T-helper 17 cell (primary cell): ENCODE data around the gene DOCK8. TPM values are rescaled to one million over a fixed set of nuclear protein-coding genes. Genes with fewer than 3 reads are reported as not detected.

Experiments used
- ATAC-seq: fragments of 150-1000 bp; cut with Tn5 transposase; 2 replicates; pipeline ENCODE4 v1.10.0; 2021; ENCODE audit warnings: mild to moderate bottlenecking, moderate library complexity
- DNase-seq, 3 donors: peaks; one replicate each; pipeline versions ENCODE4 v3.0.0 to v3.0.0-alpha.2; 2020 to 2021
- H3K9me3 ChIP-seq: one replicate; pipeline ENCODE4 v1.7.0; 2013; ENCODE audit warnings: low read length, mild to moderate bottlenecking; ENCODE audit not compliant: control insufficient read depth, poor library complexity, severe bottlenecking
- H3K27ac Mint-ChIP-seq: one replicate; pipeline ENCODE4 v1.8.0; 2022; ENCODE audit warnings: mild to moderate bottlenecking, moderate library complexity, mixed read lengths
- H3K27me3 Mint-ChIP-seq: one replicate; pipeline ENCODE4 v1.8.0; 2022; ENCODE audit warnings: mixed read lengths
- H3K36me3 Mint-ChIP-seq: one replicate; pipeline ENCODE4 v1.8.0; 2022; ENCODE audit warnings: low read depth, mixed read lengths
- H3K4me1 Mint-ChIP-seq: one replicate; pipeline ENCODE4 v1.8.0; 2022; ENCODE audit warnings: mild to moderate bottlenecking, mixed read lengths
- H3K4me3 Mint-ChIP-seq: one replicate; pipeline ENCODE4 v1.8.0; 2022; ENCODE audit warnings: mild to moderate bottlenecking, moderate library complexity, mixed read lengths
- total RNA-seq, 4 donors: library from RNA in 2 of 4; stranded (reverse) in 2 of 4; gene quantifications; one replicate each; pipeline ENCODE4 v1.2.3 and lab custom pipeline; 2022 to 2026

DOCK8 gene
- total RNA-seq, 2 donors from 2014 or later, result 160 to 187 TPM

DNA sequence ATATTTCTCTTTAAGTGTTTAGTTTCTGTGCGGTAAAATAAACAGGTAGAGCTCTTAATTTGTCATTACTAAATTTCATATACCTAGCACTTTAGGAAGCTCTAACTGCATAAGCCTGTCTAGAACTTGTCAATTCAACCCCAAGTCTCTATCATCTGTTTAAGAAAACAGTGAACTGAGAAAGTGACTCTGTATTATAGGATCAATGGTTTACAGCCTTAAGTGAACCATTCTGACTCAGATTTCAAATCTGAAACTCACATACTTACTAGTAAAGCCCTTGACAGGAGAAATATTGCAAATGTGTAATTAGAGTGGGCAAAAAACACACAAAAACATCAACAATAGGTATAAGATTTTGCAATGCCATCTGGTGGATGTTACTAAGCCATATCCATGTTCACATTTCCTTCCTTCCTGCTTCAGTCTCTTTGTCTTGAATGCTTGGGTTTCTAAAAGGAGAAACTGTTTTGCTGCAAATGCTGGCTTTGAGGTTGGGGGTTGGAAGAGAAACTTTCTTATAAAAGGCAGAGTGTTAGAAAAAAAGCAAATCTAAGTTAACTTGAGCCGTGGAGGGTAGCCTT is 101.8 kb downstream of the DOCK8 start:
- ATAC-seq (no peak), DNase-seq (no peak)
- H3K4me3 Mint-ChIP-seq, result no peak overlapping the region
- H3K9me3 ChIP-seq, result no peaks in the 10 kb centered on the region
- no peak overlapping the region for H3K27ac Mint-ChIP-seq
- H3K27me3 Mint-ChIP-seq, result no peaks in the 10 kb centered on the region
- no peaks in the 10 kb centered on the region for H3K4me1 Mint-ChIP-seq
- H3K36me3 Mint-ChIP-seq, result peaks cover 3% of the 10 kb centered on the region

DNA sequence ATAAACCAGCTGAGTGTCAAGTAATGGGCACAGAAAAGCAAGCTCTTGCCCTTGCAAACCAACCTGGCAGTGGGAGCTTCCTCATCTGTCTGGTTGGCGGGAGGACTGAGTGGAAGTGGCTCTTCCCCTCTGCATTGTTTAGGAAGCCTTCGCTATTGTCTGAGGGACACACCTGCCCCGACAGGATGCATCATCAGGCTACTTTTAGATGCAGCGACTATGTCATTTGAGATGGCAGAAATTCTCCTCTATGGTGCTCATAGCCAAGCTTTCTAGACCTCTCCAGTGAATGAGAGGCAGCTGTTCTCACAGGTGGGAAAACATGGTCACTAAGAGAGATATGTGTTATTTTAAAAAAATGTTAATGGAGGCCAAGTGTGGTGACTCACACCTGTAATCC is 104.0 kb downstream of the DOCK8 start:
- no peak overlapping the region for H3K27ac Mint-ChIP-seq
- no peak for ATAC-seq

DNA sequence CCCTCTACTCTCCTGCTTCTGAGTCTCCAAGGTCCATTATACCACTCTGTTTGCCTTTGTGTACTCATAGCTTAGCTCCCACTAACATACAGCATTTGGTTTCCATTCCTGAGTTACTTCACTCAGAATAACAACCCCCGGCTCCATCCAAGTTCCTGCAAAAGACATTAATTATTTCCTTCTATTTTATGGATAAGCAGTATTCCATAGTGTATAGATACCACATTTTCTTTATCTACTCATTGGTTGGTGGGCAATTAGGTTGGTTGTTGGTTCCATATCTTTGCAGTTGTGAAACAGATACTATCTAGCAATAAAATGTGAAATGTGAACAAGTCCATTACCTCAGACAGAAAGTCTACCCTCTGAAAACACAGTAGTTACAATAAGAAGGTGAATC is 110.3 kb downstream of the DOCK8 start:
- DNase-seq (no peak), ATAC-seq (no peak)
- H3K9me3 ChIP-seq, result no peaks in the 10 kb centered on the region
- no peaks in the 10 kb centered on the region for H3K27me3 Mint-ChIP-seq
- H3K27ac Mint-ChIP-seq, result no peak overlapping the region
- H3K36me3 Mint-ChIP-seq, result peaks cover 4% of the 10 kb centered on the region
- peaks cover 8% of the 10 kb centered on the region for H3K4me1 Mint-ChIP-seq
- no peak overlapping the region for H3K4me3 Mint-ChIP-seq

More for the DNA sequence above, 104.0 kb downstream of the DOCK8 start:
- H3K9me3 ChIP-seq, result no peaks in the 10 kb centered on the region
- peaks cover 4% of the 10 kb centered on the region for H3K36me3 Mint-ChIP-seq
- H3K27me3 Mint-ChIP-seq, result no peaks in the 10 kb centered on the region
- H3K4me1 Mint-ChIP-seq, result peaks cover 2% of the 10 kb centered on the region
- no peak overlapping the region for H3K4me3 Mint-ChIP-seq
- DNase-seq, result no peak

DNA sequence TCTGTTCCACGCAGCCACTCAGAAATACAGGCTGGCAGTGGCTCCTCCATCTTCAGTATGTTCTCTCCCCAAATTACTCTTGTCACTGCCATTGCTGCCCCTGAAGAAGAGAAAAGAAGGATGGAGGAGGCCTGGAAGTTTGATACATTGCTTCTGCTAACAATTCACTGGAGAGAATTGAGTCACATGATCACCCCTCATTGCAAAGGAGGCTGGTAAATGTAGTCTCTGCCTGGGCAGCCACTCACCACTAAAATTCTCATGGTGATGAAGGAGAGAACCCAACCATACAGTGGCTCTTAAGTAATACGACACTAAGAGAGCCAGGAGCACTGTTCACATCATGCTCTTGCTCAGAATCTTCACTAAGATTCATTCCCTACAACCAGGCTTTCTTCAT is 112.0 kb downstream of the DOCK8 start:
- H3K27ac Mint-ChIP-seq, result no peak overlapping the region
- peaks cover 8% of the 10 kb centered on the region for H3K4me1 Mint-ChIP-seq
- H3K4me3 Mint-ChIP-seq, result no peak overlapping the region
- no peaks in the 10 kb centered on the region for H3K9me3 ChIP-seq
- no peak for DNase-seq
- ATAC-seq, result no peak
- H3K36me3 Mint-ChIP-seq, result peaks cover 4% of the 10 kb centered on the region
- H3K27me3 Mint-ChIP-seq, result no peaks in the 10 kb centered on the region

DNA sequence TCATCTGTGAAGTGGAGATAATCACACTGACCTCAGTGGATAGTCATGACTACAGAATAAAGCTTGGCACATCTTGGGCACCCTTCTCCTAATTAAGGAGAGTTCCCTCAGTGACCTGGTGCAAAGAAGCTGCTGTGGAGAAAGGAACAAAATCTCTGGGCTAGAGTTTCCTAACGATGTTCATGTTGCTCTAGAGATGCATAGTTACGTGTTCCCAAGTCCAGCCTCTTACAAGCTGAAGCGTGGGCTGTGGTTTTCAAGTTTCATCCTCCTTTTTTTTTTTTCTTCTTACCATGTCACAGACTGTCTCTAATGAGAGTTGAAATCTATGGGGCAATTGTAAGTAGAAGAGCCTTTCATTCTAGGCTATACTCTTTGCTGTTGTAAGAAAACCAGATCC is 113.8 kb downstream of the DOCK8 start:
- no peaks in the 10 kb centered on the region for H3K9me3 ChIP-seq
- DNase-seq (no peak), ATAC-seq (no peak)
- H3K27me3 Mint-ChIP-seq, result no peaks in the 10 kb centered on the region
- peaks cover 4% of the 10 kb centered on the region for H3K36me3 Mint-ChIP-seq
- peak overlapping the region; percentile 84 for H3K27ac Mint-ChIP-seq
- peaks cover 8% of the 10 kb centered on the region for H3K4me1 Mint-ChIP-seq
- no peak overlapping the region for H3K4me3 Mint-ChIP-seq

DNA sequence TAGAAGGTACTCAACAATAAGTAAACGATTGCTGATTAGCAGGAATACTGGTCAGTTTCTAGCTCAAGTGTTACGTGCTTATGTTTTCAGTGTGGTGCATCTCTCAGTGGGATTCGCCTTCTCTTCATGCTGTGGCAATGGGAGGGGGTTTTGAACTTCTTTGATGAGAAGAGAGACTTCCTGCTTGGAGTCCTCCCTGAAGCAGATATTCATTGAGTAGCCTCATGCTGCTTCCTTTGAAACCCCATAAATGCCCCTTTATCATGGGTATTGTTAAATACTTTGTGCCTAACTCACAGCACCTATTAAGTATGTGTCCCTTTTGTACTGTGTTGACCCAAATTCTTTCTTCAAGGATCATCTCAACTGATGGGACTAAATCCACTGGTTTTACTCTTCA is 116.5 kb downstream of the DOCK8 start:
- peak overlapping the region; percentile 34 for H3K27ac Mint-ChIP-seq
- H3K27me3 Mint-ChIP-seq, result no peaks in the 10 kb centered on the region
- H3K4me1 Mint-ChIP-seq, result peaks cover 10% of the 10 kb centered on the region
- ATAC-seq (no peak), DNase-seq (no peak)
- no peaks in the 10 kb centered on the region for H3K9me3 ChIP-seq
- H3K4me3 Mint-ChIP-seq, result no peak overlapping the region
- peaks cover 10% of the 10 kb centered on the region for H3K36me3 Mint-ChIP-seq

DNA sequence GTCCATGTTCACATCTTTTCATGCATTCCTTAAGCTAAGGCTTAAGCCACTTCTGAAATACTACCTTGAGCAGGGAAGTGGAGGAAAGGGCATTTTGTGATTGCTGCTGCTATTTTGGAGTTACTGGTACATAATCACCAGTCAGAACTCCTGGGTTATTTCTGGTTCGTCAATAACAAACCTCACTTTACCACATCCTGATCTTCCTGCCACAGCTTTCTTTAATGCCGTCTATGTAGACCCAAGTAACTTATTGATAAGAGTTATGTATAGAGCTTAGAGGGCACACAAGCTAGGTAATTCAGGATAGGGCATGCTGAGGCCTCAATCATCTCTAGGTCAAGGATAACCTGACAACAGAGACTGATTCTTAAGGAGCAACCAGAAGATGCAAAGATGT is 120.7 kb downstream of the DOCK8 start:
- H3K9me3 ChIP-seq, result no peaks in the 10 kb centered on the region
- H3K4me1 Mint-ChIP-seq, result peaks cover 6% of the 10 kb centered on the region
- H3K4me3 Mint-ChIP-seq, result no peak overlapping the region
- peak; percentile 65 for ATAC-seq
- H3K27me3 Mint-ChIP-seq, result no peaks in the 10 kb centered on the region
- peaks cover 10% of the 10 kb centered on the region for H3K36me3 Mint-ChIP-seq
- no peak for DNase-seq
- H3K27ac Mint-ChIP-seq, result peak overlapping the region; percentile 90

DNA sequence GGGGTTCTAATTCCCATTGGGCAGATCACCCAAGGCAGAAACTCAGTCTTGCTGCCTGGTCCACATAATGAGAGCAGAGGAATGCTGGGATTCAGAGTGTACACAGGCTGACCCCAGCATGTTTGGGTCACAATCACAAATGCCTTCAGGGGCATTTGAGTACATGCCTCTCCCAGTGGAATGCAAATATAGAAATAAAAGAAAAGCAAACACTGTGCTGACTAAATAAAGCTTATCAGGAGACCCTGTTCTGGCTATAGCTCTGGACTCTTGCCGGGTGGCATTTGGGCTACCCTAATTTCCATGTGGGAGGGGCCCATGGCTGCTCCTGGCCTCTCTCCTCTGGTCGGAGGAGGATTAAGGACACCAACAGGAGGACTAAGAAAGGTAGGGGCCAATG is 121.4 kb downstream of the DOCK8 start:
- H3K27ac Mint-ChIP-seq, result peak overlapping the region; percentile 90
- DNase-seq (no peak), ATAC-seq (no peak)
- H3K27me3 Mint-ChIP-seq, result no peaks in the 10 kb centered on the region
- H3K36me3 Mint-ChIP-seq, result peaks cover 10% of the 10 kb centered on the region
- H3K9me3 ChIP-seq, result no peaks in the 10 kb centered on the region
- peaks cover 6% of the 10 kb centered on the region for H3K4me1 Mint-ChIP-seq
- no peak overlapping the region for H3K4me3 Mint-ChIP-seq

DNA sequence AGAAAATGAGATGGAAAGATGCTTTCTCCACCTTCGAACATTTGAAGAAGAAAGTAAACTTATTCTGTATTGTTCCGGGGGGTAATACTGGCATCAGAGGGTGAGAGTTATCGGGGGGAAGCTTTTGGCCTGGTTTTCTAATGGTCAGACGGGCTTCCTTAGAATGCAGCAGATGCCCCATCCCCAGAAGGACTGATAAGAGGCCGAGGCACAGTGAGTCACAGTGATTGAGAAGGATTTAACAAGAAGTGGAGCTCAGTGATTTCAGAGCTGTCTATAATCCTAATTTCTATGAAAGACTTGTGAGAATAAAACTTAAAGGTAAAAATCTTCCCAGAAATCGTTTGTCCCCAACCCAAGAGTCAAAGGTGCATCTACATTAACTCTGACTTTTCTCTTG is 123.9 kb downstream of the DOCK8 start:
- Mint-ChIP-seq H3K4me1 (peaks cover 11% of the 10 kb centered on the region), H3K4me3 (no peak overlapping the region), H3K27me3 (no peaks in the 10 kb centered on the region), H3K27ac (no peak overlapping the region), H3K36me3 (peaks cover 15% of the 10 kb centered on the region)
- no peaks in the 10 kb centered on the region for H3K9me3 ChIP-seq
- DNase-seq (no peak), ATAC-seq (no peak)

DNA sequence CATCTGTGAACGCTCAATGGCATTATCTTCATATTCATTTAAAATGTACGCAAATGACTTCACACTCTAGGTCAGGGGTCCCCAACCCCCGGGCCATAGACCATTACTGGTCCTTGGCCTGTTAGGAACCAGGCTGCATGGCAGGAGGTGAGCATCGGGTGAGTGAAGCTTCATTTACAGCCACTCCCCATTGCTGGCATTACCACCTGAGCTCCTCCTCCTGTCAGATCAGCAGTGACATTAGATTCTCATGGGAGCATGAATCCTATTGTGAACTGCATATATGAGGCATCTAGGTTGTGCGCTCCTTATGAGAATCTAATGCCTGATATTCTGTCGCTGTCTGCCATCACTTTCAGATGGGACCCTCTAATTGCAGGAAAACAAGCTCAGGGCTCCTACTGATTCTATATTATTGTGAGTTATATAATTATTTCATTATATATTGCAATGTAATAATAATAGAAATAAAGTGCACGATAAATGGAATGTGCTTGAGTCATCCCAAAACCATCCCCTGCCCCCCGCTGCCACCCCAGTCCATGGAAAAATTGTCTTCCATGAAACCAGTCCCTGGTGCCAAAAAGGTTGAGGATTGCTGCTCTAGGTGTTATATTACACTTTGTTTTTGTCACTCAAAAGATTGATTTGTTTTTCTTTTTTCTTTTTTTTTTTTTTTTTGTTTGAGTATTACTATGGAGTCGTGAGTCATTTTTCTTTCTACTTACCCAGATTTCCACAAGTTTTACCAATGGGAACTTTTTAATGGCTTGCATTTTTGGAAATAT is 127.2 kb downstream of the DOCK8 start:
- no peak for ATAC-seq
- DNase-seq, result no peak
- no peaks in the 10 kb centered on the region for H3K9me3 ChIP-seq
- H3K4me1 Mint-ChIP-seq, result peaks cover 5% of the 10 kb centered on the region
- H3K27me3 Mint-ChIP-seq, result no peaks in the 10 kb centered on the region
- no peak overlapping the region for H3K4me3 Mint-ChIP-seq
- H3K36me3 Mint-ChIP-seq, result peaks cover 11% of the 10 kb centered on the region
- peak overlapping the region; percentile 27 for H3K27ac Mint-ChIP-seq

DNA sequence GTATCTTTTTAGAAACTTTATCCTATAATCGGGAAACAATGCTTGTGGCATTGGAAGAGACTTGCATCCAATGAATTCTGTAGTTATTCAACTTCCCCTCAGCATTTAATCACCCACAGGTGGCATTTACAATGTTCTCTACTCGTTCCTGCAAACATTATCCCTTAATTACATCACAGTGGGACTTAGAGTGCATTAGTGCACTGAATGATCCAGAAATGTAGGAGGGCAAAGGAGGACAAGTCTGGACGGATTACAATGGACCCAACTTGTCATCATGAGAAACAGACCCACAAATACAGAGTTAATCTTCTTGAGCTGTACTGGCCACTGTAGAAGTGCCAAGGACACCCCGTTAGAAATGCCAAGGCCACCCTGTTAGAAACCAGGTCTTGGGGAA is 129.1 kb downstream of the DOCK8 start:
- H3K27ac Mint-ChIP-seq, result peak overlapping the region; percentile 68

DNA sequence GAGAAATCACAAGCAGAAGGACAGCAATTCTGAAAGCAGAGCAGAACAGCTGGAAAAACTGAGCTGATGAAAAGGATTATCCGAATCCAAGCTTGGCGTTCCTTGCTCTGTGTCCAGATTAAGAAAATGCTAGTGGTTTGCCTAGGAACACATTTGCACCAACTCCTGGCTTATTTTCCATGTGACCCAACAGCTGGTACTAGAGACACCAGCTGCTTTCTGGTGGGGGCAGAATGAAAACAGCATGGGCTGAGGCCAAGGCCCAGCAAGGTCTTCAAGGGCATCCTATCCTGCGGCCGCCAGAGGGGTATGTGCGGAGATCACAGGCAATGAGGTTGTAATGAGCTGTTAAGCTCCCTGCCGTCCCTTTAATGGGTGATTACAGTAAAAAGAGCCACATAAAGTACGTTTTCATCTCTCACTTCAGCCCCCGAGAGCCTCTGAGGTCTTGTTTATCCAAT is 131.5 kb downstream of the DOCK8 start:
- Mint-ChIP-seq H3K4me1 (peaks cover 23% of the 10 kb centered on the region), H3K27me3 (no peaks in the 10 kb centered on the region), H3K36me3 (peaks cover 16% of the 10 kb centered on the region), H3K27ac (peak overlapping the region; percentile 68), H3K4me3 (no peak overlapping the region)
- H3K9me3 ChIP-seq, result no peaks in the 10 kb centered on the region
- DNase-seq, result no peak
- ATAC-seq, result no peak

More for the DNA sequence above, 129.1 kb downstream of the DOCK8 start:
- Mint-ChIP-seq H3K4me1 (peaks cover 11% of the 10 kb centered on the region), H3K27me3 (no peaks in the 10 kb centered on the region), H3K4me3 (no peak overlapping the region), H3K36me3 (peaks cover 13% of the 10 kb centered on the region)
- no peak for ATAC-seq
- DNase-seq, result no peak
- H3K9me3 ChIP-seq, result no peaks in the 10 kb centered on the region

DNA sequence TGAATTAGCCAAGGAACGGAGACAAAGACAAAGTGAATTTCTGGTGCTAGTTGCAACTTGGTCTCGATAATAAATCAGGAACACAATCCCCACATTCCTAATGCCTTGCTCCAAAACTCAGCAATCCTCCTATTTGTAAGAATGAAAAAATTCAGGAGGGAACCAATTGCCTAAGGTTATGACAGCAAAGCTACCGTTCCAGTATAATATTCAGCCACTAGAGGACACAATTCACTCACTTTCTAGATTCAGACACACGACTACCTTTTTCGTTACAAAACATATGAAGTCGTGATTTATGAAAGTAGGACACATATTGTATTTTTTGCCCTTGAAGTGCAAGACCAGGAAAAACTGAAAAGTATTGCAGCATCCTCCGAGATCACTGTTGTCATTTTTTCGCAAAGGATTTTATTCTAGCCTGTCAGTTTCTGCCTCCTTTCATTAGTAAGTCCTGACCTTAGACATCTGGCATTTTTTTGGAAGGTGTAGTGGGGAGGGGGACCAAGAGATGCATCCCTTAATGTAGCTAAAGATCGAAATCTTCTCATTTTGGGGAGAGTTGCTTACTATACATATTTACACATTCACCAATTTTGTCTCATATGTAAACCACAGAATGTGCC is 133.1 kb downstream of the DOCK8 start:
- no peaks in the 10 kb centered on the region for H3K27me3 Mint-ChIP-seq
- ATAC-seq (no peak), DNase-seq (no peak)
- no peak overlapping the region for H3K4me3 Mint-ChIP-seq
- no peaks in the 10 kb centered on the region for H3K9me3 ChIP-seq
- peak overlapping the region; percentile 68 for H3K27ac Mint-ChIP-seq
- H3K36me3 Mint-ChIP-seq, result peaks cover 14% of the 10 kb centered on the region
- peaks cover 24% of the 10 kb centered on the region for H3K4me1 Mint-ChIP-seq
